Renal cortical epithelial cell (primary cell): ENCODE results near the gene MCAM. TPM values are rescaled to one million over a fixed set of nuclear protein-coding genes. Genes with fewer than 3 reads are reported as not detected.
A peak's percentile ranks its signal among the peaks of the same experiment; 100 is the strongest.

Experiments used
- DNase-seq: peaks from one replicate; pipeline ENCODE4 v3.0.0-alpha.2; 2011; ENCODE audit warnings: low read depth
- total RNA-seq: library from RNA; depleted of rRNA; stranded (reverse); fragments of >200 nt; gene quantifications from 2 replicates; pipeline ENCODE4 v1.2.3, GENCODE V29; 2014

The MCAM gene
- total RNA-seq, 1 donor from 2014 or later: 559 TPM

- DNase-seq: no peak
These were observed 27.5 kb upstream of the MCAM start for GRCh38 chr11:119344291-119345010.

- DNase-seq: no peak
These were observed 26.8 kb upstream of the MCAM start for GRCh38 chr11:119343726-119344125.

GRCh38 chr11:119342362-119343130 is 25.6 kb upstream of the MCAM start:
- DNase-seq: no peak

GRCh38 chr11:119342023-119342300 is 25.0 kb upstream of the MCAM start:
- DNase-seq: no peak

GRCh38 chr11:119341222-119342022 is 24.5 kb upstream of the MCAM start:
- no peak for DNase-seq

- peak; percentile 33 for DNase-seq
These were observed 23.6 kb upstream of the MCAM start, which contains the start of gene C1QTNF5 for GRCh38 chr11:119340335-119341221. TSS of gene C1QTNF5 (minus strand) at chr11:119340883. CDS start at chr11:119340397, 486 bp downstream.

GRCh38 chr11:119339589-119340334 is 22.8 kb upstream of the MCAM start:
- DNase-seq: no peak

GRCh38 chr11:119338965-119339588 is 22.1 kb upstream of the MCAM start:
- no peak for DNase-seq

GRCh38 chr11:119338318-119338890 is 21.5 kb upstream of the MCAM start:
- peak; percentile 45 for DNase-seq

- DNase-seq: no peak
These were observed 20.8 kb upstream of the MCAM start for GRCh38 chr11:119337581-119338317.

- no peak for DNase-seq
These were observed 20.0 kb upstream of the MCAM start for GRCh38 chr11:119336744-119337469.

GRCh38 chr11:119335655-119336543 is 19.0 kb upstream of the MCAM start:
- DNase-seq: no peak

GRCh38 chr11:119335091-119335654 is 18.2 kb upstream of the MCAM start:
- no peak for DNase-seq

GRCh38 chr11:119334174-119334930 is 17.4 kb upstream of the MCAM start, which contains the start of gene RNF26:
TSS of gene RNF26 (plus strand) at chr11:119334527. CDS start at chr11:119335123, 596 bp downstream.
- peak; percentile 96 for DNase-seq

- no peak for DNase-seq
These were observed 15.3 kb upstream of the MCAM start for GRCh38 chr11:119332111-119332765.

GRCh38 chr11:119330237-119330636 is 13.3 kb upstream of the MCAM start:
- DNase-seq: no peak
